Sigmoid colon (tissue), 4 donors: ENCODE data around the gene KPNA6.

Experiments
- EP300 ChIP-seq, 4 donors: sonication (generic); formaldehyde crosslinking; IDR thresholded peaks; one replicate each; pipeline ENCODE4 v1.6.1; 2017; ENCODE audit warnings: antibody characterized with exemption in 4 of 4
- POLR2A ChIP-seq, 2 donors: fragments of 450-650 bp; IDR thresholded peaks; one replicate each; pipeline ENCODE4 v1.6.1; 2016; ENCODE audit warnings: antibody characterized with exemption in 2 of 2, mild to moderate bottlenecking in 2 of 2, moderate library complexity in 2 of 2
- POLR2AphosphoS5 ChIP-seq, 4 donors: sonication (generic); formaldehyde crosslinking; IDR thresholded peaks; one replicate each; pipeline ENCODE4 v1.6.1; 2017; ENCODE audit warnings: antibody characterized with exemption in 4 of 4
- TF ChIP-seq, protein P1 (sequence below), 4 experiments: fragments of 450-650 bp in 3 of 4; fragments of 200-600 bp in 1 of 4; IDR thresholded peaks; one replicate each; pipeline ENCODE4 v1.5.1; 2016 to 2019; ENCODE audit warnings: antibody characterized with exemption in 4 of 4, mild to moderate bottlenecking in 3 of 4, moderate library complexity in 2 of 4

DNA sequence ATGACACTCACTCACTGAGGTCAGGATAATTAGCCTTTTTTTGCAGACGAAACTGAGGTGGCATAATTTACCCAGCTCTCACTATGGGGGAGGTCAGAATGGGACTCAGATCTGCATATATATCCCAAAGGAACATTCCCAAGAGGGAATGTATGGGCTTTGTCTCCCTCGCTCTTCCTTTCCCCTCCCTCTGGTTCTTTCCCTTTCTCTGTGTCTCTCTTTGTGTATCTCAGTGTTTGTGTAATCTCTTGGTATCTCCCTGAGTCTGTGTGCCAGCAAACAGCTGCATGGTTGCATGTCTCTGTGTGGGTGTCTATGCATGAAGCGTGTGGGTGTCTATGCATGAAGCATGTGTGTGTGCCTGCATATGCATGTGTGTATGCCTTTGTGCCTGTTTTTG lies 30.4 kb upstream of the KPNA6 start:
- TF ChIP-seq, protein P1, sequence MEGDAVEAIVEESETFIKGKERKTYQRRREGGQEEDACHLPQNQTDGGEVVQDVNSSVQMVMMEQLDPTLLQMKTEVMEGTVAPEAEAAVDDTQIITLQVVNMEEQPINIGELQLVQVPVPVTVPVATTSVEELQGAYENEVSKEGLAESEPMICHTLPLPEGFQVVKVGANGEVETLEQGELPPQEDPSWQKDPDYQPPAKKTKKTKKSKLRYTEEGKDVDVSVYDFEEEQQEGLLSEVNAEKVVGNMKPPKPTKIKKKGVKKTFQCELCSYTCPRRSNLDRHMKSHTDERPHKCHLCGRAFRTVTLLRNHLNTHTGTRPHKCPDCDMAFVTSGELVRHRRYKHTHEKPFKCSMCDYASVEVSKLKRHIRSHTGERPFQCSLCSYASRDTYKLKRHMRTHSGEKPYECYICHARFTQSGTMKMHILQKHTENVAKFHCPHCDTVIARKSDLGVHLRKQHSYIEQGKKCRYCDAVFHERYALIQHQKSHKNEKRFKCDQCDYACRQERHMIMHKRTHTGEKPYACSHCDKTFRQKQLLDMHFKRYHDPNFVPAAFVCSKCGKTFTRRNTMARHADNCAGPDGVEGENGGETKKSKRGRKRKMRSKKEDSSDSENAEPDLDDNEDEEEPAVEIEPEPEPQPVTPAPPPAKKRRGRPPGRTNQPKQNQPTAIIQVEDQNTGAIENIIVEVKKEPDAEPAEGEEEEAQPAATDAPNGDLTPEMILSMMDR (IDR thresholded peaks at IDR 0.05): no peak
- TF ChIP-seq POLR2AphosphoS5 (IDR thresholded peaks at IDR 0.05): no peak
- no peak for TF ChIP-seq POLR2A (IDR thresholded peaks at IDR 0.05)
- TF ChIP-seq EP300 (IDR thresholded peaks at IDR 0.05): no peak
